Fibroblast of the conjunctiva (primary cell): ENCODE data around the gene NIPSNAP2.
"Not testable (repeated sequence)": the region's sequence is repeated elsewhere in the genome, so short reads cannot be mapped to it uniquely, and the experiment has no call there.

Source experiments
- DNase-seq: peaks from one replicate; pipeline ENCODE4 v3.0.0-alpha.2; 2010; ENCODE audit warnings: low read depth

The NIPSNAP2 gene

DNA sequence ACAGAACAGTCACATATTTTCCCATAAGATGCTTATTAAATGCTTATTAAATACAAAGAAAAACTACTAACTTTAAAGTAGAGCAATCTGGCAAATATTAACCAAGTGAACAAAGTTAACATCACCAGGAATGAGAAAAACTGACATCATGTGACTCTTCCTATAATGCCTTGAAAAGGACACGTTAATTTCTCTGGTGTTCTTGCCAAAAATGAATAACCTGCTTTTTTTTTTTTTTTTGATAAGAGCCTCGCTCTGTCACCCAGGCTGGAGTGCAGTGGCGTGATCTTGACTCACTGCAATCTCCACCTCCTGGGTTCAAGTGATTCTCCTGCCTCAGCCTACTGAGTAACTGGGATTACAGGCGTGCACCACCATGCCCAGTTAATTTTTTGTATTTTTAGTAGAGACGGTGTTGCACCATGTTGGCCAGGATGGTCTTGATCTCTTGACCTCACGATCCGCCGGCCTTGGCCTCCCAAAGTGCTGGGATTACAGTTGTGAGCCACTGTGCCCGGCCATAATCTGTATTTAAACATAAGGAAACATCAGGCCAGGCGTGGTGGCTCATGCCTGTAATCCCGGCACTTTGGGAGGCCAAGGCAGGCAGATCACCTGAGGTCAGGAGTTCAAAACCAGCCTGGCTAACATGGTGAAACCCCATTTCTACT, 83.2 kb downstream of the NIPSNAP2 start:
- not testable (repeated sequence) for DNase-seq

DNA sequence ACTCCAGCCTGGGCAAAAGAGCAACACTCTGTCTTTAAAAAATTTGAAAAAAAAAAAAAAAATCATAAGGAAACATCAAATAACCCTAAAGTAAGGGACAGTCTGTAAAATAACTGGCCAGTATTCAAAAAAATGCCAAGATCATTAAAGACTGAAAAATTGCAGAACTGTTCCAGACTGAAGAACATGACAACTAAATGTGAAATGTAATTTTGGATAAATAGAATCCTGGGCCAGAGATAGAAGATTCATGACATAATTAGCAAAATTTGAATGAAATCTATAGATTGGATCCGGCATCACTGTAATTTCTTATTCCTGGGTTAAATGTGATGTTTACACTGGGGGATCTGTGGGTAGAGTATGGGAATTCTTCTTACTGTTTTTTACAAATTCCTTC, 83.9 kb downstream of the NIPSNAP2 start:
- no peak for DNase-seq

DNA sequence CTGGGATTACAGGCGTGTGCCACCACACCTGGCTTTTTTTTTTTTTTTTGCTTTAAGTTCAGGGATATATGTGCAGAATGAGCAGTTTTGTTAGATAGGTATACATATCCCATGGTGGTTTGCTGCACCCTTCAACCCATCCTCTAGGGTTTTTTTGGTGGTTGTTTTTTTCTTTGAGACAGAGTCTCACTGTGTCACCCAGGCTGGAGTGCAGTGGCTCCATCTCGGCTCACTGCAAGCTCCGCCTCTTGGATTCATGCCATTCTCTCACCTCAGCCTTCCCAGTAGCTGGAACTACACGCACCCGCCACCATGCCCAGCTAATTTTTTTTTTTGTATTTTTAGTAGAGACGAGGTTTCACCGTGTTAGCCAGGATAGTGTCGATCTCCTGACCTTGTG, 84.4 kb downstream of the NIPSNAP2 start:
- DNase-seq: not testable (repeated sequence)
